GM18520 (cell line): Measurements from ENCODE around the gene NANP.
"Not testable (repeated sequence)": the region's sequence is repeated elsewhere in the genome, so short reads cannot be mapped to it uniquely, and the experiment has no call there.

Experiments
- ATAC-seq: cut with Tn5 transposase; IDR thresholded peaks from one replicate; pipeline ENCODE4 v1.9.1; 2021; ENCODE audit not compliant: unreplicated experiment

NANP gene

DNA sequence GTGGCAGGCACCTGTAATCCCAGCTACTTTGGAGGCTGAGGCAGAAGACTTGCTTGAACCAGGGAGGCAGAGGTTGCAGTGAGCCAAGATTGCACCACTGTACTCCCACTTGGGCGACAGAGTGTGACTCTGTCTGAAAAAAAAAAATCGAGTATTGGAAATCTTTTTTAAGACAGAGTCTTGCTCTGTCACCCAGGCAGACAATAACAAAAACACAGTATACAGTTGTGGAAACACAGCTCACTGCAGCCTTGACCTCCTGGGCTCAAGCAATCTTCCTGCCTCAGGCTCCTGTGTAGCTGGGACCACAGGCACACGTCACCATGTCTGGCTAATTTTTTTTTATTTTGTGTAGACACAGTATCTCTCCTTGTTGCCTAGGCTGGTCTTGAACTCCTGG is 15.0 kb downstream of the NANP start:
- ATAC-seq = no peak

DNA sequence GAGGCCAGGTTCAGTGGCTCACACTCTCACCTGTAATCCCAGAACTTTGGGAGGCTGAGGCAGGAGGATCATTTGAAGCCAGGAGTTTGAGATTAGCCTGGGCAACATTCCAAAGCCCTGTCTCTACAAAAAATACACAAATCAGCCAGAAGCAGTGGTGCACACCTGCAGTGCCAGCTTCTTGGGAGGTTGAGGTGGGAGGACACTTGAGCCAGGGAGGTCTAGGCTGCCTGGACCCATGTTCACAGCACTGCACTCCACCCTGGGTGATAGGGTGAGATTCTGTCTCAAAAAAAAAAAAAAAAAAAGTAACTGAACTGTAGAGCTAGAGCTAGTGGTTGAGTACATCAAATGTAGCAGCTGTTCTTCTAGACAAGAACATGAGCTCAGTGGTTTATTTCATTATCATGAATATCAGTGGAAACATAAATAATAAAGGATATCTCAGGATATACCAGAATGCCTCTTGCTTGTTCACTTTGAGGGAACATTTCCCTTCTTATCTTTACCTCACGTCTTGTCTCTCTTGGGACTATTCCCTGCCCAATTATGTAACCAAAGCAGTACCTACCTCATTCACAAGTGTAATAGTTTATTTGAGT is 17.6 kb downstream of the NANP start:
- no peak for ATAC-seq

DNA sequence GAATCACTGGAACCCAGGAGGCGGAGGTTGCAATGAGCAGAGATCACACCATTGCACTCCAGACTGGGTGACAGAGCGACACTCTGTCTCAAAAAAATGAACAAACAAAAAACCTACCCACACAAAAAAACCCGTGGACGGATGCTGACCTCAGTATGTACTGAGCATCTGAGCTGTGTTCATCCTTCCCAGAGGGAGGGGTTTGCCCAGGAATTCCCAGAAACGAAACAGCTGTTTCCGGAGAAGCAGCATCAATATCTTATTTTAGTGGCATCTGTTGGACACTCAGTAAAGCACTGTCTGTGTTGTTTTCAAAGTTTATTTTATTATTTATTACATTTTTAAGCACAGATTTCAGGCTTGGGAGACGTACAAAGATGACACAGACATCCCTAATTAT is 18.7 kb downstream of the NANP start:
- no peak for ATAC-seq

DNA sequence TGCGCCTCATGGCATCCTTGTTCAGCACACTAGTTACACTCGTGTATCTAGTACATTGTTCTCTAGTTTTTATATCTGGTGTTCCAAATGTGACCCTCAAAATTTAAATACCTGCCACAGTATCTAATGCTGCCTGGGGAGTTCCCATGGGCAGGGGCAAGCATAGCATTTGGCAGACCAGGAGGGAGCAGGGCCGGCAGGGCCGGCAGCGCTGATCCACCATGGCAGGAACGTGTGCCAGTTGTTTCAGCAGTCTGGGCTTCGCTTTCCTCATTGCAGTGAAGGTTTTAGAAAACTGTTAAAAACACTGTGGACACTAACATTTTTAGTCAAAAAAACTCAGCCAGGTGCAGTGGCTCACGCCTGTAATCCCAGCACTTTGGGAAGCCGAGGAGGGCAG is 19.2 kb downstream of the NANP start:
- no peak for ATAC-seq

DNA sequence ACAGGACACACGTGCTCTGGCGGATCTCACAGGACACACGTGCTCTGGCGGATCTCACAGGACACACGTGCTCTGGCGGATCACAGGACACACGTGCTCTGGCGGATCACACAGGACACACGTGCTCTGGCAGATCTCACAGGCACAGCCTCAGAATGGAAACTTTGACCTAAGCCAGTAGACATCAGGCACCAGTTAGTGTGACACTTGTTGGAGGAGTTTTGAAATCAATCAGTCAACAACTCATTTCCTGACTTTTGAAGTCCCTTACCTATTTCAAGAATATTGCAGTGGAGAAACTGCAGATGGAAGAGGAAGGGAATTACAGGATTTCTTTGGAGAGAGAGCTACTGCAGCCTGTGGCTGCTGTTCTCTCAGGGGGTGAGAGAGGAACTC is 20.9 kb downstream of the NANP start:
- not testable (repeated sequence) for ATAC-seq

DNA sequence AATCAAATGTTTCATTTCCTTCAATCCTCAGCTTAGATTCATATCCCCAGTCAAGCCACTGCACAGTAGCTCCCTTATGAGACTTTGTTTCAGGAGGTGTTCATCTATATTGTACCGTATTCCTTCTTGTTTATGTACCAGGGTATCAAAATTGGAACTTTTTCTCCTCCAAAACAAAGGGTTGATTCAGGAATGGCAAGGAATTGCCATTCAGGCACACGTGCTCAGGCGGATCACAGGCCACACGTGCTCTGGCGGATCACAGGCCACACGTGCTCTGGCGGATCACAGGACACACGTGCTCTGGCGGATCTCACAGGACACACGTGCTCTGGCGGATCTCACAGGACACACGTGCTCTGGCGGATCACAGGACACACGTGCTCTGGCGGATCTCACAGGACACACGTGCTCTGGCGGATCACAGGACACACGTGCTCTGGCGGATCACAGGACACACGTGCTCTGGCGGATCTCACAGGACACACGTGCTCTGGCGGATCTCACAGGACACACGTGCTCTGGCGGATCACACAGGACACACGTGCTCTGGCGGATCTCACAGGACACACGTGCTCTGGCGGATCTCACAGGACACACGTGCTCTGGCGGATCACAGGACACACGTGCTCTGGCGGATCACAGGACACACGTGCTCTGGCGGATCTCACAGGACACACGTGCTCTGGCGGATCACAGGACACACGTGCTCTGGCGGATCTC is 21.5 kb downstream of the NANP start:
- ATAC-seq = not testable (repeated sequence)

DNA sequence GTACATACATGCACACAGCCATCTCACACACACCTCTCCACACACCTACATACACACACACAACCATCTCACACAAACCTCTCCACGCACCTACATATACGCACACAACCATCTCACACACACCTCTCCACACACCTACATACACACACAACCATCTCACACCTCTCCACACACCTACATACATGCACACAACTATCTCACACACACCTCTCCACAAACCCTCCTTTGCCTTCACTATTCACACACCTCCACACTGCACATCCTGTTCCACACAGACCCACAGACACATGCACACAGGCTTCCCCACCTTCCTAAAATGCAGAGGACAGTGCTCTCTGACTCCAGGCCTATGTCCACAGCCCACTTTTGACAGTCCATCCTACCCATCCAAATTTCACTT is 22.2 kb downstream of the NANP start:
- ATAC-seq = no peak

DNA sequence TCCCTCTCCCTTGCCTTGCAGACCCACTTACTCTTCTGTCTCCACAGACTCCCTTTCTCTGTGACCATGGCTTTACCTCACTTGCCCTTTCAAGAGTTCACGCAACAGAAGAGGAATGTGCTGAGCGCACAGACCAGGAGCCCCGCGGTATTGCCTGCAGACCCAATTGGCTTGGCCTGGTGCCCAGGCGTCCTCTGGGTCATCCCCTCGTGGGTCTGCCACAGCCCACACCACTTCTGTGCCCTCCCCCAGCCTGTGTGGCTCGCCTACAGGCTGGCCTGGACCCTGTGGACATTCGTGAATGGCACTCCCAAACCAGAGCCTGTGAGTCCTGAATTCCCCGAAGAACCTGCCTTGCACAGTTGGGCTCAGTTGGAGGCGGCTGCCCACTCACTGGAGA is 23.2 kb downstream of the NANP start:
- no peak for ATAC-seq

DNA sequence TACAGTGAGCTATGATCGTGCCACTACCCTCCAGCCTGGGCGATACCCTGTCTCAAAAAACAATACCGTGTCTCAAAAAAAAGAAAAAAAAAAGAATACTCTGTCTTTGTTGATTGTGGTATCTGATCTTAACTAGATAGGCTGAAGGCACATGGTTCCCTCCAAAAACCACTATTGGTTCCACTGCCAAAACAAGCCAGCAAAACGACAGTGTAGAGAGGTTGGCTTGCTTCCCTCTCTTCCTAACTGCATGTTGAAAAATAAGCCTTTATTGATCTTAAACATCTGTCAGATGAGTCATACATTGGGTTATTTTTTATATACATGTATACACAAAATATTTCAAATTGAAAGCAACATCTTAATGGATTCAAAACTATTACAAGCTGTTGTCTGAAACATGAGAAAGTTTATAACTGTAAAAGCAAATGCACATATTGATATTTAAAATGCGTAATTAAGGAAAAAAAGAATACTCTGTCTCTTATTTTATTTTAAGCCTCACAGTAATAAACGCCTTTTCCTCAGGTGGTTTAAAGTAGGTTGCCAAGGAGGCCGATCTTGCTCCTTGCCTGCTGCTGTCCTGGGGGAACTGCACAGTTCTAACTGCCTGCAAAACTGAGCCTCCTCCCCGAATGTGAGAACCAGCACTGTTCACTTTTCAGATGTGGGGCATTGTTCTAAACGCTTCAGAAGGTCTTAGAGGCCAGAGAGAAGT is 31.5 kb downstream of the NANP start:
- no peak for ATAC-seq

DNA sequence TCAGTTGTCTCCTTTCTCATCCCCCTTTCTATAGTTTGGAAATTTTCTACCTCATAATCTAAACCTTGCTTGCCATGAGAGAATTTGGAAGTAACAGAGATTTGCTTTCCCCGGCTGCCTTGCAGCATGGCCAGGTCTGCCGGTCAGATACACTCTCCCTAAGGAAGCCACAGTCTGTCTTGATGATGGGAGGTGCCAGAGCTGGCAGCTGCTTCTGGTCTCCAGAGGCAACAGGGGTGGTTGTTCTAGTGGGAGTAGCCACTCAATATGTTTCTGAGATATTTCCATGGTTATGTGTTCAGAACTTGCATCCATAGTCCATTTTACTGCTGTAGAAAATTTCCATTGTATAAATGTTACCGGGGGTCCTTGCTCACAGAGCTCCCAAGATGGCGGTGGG is 33.0 kb downstream of the NANP start:
- ATAC-seq = not testable (repeated sequence)

DNA sequence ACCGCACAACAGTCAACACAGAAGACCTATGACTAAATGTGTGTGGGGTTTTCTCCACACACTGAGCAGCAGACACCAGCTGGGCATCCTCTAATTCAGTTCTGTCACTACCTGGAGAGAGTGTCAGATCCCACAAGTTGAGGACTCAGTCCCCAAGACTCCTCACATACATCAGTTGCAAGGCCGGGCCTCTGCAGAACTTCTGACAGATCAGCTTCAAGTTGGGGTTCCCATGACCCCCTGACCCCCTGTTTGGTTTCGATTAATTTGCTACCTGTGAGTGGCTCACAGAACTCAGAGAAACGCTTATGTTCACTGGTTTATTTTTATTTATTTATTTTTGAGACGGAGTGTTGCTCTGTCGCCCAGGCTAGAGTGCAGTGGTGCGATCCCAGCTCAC is 35.3 kb downstream of the NANP start:
- ATAC-seq = no peak

DNA sequence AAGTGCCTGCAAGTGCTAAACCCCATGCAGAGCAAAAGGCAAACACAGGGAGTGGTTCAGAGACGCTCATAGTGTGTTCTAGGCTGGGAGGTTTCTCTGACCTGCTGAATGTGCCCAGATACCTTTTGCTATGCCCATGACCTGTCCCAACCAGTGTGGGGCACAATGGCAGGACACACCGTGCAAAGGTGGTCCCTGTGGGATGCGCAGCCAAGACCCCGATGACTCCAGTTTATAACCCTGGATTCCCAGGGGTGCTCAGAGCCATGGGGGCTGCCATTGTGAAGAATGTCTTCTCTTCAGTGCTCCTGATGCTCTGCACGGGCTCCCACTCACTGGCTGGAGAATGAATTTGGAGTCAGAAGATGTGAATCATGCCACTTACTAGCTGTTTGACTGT is 36.3 kb downstream of the NANP start:
- no peak for ATAC-seq

DNA sequence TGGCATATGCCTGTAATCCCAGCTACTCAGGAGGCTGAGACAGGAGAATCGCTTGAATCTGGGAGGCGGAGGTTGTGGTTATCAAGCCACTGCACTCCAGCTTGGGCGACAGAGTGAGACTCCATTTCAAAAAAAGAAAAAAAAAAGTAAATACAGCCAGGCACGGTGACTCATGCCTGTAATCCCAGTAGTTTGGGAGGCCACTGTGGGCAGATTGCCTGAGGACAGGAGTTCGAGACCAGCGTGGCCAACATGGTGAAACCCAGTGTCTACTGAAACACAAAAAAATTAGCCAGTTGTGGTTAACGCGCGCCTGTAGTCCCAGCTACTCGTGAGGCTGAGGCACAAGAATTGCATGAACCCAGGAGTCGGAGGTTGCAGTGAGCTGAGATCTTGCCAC is 36.9 kb downstream of the NANP start:
- no peak for ATAC-seq

DNA sequence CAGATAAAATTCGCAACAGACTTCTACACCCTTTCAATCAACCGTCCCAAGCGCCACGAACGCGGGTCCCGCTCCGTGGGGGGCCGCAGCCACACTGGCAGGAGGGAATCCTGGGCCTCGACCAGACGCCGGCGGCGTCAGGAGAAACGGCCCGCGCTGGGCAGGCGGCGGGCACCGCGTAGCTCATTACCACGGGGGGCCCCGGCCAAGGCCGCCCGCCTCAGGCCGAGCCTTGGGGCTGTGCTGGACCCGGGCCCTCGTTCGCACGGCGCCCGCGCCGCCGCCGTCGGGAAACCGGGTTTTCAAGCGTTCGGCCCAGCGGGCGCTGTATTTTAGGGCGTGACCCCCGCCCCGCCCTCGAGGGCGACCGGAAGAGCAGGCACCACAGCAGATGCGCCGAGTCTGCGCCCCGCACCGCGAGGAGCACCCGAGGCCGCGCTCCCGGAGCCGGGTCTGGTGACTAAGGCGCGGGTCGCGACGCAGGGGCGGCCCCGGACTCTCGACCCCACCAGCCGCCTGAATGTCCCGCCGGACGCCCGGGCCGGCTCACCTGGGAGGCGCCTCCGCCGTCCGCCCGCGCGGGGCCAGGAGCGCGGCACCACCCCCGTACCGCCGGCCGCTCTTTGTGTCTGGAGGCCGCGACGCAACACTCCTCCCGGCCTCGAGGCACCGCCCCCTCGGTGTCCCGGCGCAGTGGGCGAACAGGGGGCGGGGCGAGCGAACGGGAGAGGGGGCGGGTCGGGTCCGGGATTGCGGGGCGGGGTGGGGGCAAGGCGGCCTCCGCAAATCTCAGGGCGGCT is 38.7 kb downstream of the NANP start, which contains the start of gene NINL:
NINL (minus strand) TSS at position 627 of the 800 bp plus-strand sequence. CDS start 58,944 bp downstream, outside the sequence.
- ATAC-seq = no peak

DNA sequence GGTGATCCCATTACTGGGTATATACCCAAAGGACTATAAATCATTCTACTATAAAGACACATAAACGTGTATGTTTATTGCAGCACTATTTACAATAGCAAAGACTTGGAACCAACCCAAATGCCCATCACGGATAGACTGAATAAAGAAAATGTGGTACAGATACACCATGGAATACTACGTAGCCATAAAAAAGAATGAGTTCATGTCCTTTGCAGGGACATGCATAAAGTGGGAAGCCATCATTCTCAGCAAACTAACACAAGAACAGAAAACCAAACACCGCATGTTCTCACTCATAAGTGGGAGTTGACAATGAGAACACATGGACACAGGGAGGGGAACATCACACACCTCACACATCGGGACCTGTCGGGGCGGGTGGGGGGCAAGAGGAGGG is 40.2 kb downstream of the NANP start:
- ATAC-seq = not testable (repeated sequence)

DNA sequence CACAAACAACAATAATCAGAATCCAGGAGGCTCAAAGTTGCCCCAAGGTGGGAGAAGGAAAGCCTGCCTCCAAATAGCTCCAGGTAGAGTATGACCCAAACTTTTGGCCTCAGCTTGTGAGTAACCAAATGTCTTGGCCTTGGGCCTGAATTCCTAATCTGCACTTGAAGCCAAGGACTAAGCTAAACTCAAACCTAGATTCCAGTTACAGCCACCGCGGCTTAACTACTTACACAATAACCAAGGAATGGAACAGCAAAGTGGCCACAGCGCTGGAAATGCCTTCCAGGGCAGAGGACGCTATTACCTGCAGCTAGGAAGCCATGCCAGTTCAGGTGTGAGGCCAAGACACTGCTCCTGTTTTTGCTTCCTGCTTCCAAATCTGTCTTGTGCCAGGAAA is 43.1 kb downstream of the NANP start:
- ATAC-seq = no peak

DNA sequence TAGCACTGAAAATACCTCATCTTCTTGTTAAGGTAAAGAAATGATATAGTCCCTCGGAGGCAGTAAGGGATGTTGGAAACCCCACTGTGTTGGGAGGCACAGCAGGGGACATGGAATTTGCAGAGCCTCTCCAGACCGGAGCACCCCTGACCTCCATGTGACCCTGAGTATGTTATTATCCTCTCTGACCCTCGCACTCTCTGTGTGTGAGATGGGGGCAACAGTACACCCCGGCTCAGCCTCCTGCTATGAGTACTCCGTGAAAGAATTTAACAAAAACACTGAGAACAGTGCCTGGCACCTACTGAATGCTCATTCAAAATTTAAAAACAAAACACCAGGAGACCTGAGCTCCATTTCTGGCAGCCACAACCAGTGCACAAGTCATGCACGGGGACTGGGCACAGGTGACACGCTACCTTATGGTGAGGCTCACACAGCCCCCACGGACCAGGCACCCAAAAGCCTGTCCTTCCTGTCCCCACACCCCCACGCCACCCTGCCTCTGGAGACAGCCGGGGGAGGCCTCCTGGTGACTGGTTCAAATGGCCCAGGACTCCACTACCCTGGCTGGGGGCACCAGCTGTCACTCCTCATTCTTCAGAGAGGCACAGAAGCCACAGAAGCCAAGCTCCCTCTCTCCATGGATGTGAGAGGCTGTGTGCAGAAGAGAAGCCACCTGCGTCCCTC is 44.6 kb downstream of the NANP start:
- no peak for ATAC-seq

DNA sequence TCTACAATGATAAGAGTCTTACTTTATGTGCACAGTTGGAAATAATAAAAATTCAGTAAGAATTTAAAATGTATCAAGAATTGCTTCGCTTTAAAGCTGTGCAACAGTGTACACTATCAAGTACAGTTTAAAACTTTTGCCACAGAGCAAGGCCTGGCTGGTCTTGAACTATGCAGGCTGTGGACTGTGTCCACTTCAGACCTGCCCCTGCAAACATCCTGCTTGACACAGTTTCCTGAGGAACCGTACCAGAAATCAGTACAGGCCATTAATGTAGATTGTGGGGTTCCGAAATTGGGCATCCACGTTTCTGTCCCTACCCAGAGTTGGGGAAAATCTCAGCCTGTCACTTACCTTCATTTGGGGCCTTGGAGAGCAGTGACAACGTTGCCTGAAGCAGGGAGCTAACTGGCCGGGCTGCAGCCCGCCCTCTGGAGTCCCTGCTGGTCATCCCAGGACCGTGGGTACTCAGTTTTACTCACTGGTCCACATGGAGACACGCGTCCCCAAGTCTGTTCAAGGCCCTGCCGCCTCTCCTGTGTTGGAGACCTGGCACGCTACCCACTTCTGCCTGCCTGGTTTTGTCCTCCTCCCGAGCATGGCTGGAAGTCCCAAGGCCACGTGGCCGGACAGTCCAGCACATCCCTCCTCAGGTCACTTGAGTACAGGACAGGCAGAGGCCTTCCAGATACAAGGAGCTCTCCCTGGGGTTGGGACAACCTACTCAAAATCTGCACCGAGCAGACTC is 46.9 kb downstream of the NANP start:
- no peak for ATAC-seq

DNA sequence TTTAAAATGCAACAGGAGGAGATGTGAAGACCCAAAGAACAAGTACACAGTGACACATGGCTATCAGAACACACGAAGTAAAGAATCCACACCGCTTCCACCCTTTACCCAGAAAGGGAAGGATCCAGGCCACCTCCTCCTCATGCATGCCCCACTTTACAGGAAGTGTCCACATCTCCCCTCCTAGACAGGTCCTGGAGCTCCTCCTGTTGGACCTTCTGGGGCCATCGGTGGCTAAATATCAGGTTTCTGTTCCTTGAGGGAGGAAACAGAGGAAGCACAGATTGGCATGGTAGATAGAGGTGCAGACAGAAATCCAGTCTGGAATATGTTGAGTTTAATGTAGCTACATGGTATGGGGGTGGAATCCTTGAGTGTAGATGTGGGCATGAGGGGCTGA is 49.4 kb downstream of the NANP start:
- ATAC-seq = no peak
